COLO829 (cell line): ENCODE results near the gene CACYBP.
"Not testable (repeated sequence)": the region's sequence is repeated elsewhere in the genome, so short reads cannot be mapped to it uniquely, and the experiment has no call there.

Experiments
- DNase-seq: peaks from one replicate; pipeline ENCODE4 v3.0.0; 2012; ENCODE audit warnings: low spot score

Gene CACYBP

DNA sequence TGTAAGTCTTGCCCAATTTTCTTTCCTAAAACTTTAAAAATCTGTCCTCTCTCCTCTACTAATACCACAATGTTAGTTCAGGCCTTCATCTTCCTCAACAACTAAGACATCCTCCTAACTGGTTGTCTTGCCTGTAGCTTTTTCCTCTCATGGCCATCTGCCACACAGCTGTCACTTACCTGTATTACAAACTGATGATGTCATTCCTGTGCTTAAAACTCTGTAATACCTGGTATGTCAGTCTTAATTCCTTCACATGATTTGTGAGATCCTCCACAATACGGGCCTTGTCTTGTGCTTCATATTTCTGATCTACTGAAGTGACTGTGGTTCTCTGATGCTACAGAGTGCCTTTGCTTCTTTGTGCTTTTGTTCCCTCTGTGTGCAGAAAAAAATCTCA, 13.7 kb downstream of the CACYBP start:
- no peak for DNase-seq

DNA sequence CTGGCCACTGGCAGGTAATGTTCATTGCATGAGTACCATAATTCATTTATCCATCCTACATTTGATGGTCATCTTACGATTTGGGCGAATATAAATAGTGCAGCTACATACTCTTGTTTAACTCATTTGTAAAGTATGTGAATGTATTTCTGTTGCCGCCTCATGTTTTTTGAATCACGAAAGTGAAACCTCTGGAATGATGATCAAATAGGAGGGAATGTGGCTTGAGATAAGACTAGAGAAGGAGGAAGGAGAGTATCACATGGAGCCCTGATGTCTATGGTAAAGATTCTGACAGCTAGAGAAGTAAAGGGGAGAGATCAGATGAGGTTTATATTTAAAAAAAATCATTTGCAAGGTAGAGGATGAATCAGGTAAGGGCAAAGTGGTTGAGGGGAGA, 15.5 kb downstream of the CACYBP start:
- no peak for DNase-seq

DNA sequence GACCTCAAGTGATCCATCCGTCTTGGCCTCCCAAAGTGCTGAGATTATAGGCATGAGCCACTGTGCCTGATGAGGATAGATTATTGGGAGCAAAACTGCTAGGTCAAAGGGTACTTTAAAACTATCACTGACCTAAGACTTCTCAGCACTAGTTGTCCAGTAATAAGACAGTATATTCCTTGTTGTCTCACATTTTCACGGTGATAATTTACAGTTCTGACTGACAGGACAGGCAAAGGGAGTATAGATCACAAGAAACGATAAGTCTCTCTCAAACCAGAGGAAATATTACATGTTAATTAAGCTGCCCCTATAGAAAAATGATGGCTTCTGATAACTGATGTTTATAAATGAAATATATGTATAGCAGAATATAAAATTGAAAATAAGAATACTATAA, 19.8 kb downstream of the CACYBP start:
- no peak for DNase-seq

DNA sequence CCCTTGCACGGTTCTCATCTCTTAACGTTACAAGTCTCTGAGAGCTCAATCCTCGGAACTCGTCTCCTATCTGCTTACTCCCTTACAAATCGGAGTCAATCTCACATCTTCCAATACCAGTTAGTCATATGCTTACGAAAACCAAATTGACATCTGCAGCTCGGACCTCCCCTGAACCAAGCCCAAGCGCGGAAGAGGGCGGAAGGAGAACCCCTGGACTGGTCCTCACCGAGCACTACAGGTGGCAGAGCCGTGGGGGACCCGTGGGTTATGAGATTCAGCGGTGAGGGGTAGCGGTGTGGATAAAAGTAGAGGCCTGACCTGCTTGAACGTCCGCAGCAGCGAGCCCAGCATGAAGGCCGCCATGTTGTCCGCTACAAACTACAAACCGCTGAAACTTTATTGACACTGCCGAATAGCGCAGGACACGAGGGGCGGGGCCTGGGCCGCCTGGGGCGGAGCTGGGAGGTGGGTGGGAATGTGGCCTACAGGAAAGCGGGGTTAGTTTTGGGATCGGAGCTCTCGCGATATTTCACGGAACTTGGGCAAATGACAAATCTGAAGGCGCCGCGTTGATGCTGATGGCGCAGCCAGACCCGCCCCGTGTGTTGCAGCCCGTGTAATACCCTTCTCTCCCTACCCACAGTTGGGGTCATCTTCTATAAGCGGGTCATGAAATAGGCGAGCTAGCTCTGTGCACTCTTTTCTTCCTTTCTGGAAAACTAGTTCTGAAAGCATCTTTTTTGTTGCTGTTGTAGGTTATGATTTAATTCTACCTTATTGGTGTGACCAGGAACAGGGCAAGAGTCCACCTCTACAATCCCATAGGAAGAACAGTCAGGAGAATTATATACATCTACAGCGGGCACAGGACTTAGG, 23.5 kb downstream of the CACYBP start, which contains the start of gene MRPS14:
Gene MRPS14 (minus strand): TSS at position 383 of the 879 bp plus-strand sequence. CDS start 17 bp downstream, at position 366.
- peak; percentile 100 for DNase-seq

DNA sequence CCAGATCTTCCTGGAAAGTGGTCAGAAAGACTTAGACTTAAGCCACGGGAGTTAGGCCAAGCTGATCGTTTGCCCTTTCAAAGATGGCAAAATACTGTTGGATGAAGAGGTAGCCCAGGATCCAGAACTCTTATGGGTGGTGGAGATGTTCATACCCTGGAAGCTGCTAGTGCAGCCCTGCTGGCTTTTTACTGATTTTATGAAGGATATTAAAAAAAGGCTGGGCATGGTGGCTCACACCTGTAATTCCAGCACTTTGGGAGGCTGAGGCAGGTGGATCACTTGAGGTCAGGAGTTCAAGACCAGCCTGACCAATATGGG, 24.1 kb downstream of the CACYBP start:
- DNase-seq, result not testable (repeated sequence)

DNA sequence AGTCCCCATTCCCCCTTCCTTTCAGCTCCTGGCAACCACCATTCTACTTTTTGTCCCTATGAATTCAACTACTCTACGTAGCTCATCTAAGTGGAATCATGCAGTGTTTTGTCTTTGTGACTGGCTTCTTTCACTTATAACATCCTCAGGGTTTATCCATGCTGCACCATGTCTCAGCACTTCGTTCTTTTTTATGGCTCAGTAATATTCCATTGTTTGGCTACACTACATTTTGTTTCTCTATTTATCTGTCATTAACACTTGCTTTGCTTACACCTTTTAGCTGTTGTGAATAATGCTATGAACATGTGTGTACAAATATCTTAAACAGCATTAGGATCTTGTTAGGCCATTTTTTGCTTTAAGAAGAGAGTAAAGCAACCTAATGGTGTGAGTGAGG, 25.0 kb downstream of the CACYBP start:
- no peak for DNase-seq

DNA sequence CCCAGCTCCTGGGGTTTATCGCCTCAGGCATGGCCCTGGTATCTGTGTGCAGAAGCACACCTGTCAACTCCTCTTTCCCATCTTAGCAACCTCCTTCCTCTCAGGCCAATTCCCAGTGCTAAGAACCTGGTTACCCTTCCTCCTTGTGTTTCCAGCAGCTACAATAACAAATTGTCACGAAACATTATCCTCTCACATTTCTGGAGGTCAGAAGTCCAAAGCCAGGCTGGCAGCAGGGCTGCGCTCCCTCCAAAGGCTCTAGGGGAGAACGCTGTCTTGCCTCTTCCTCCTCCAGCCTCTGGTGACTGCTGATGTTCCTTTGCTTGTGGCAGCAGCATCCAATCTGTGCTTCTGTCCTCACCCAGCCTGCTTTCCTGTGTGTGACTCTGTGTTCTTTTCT, 34.2 kb downstream of the CACYBP start:
- no peak for DNase-seq

DNA sequence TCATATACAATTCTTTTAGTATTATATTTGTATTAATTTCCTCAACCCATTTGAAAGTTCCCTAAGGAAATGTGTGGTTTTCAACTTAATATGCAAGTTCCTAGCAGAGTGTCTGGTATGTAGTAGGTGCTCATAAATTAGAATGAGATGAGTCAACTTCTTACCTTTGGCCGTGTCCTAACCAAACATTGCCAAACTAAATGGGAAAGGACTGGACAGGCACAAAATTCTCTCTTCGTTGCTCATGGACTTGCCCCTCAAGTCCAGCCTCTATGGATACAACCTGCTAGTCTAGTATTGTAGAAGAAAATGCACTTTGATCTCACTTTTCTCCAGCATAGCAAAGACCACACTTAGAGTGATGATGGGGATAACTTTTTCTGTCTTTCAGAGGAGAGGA, 35.0 kb downstream of the CACYBP start:
- no peak for DNase-seq

DNA sequence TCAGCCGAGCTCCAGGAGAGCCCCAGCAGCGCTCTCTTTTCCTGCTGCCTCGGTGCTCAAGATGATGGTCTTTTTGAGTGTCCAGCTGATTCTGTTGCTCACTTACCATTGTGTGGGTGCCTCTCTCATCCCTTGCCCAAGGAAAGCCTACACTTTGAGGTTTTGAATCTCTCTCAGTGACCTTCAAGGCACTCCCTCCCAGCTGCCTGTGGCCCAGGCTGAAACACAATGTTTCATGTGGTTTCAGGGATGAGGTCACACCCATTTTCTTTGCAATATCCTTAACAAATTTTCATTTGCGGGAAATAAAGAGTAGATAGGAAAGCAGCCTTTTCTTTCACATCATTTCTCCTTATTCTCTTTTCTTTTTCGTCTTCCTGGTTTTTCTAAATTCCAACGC, 36.1 kb downstream of the CACYBP start:
- DNase-seq, result no peak

DNA sequence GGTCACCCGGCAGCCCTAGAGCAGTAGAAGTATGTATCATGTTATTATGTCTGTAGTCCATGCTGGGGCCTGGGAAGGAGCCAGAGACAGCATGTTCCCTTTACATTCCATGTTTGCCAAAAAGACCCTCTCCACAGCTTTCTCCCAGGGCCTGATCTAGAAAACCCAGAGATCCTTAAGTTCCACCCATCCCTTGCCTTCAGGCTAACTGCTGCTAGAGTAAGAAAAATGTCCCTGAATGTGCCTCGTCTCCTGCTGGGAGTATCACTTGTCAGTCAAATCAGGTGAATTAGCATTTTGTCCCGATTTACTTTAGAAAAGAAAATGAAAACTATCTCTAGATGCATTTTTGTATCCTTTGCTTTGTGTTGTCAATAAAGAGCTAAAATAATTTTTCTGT, 36.7 kb downstream of the CACYBP start:
- no peak for DNase-seq

DNA sequence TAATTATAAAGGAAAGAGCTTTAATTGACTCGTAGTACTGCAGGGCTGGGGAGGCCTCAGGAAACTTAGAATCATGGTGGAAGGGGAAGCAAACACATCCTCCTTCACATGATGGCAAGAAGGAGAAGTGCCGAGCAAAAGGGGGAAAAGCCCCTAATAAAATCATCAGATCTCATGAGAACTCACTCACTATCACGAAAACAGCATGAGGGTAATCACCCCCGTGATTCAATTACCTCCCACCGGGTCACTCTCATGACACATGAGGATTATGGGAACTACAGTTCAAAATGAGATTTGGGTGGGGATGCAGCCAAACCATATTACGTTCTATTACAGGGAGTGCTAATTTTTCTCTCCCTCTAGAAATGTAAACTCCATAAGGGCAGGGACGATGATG, 37.7 kb downstream of the CACYBP start:
- no peak for DNase-seq

DNA sequence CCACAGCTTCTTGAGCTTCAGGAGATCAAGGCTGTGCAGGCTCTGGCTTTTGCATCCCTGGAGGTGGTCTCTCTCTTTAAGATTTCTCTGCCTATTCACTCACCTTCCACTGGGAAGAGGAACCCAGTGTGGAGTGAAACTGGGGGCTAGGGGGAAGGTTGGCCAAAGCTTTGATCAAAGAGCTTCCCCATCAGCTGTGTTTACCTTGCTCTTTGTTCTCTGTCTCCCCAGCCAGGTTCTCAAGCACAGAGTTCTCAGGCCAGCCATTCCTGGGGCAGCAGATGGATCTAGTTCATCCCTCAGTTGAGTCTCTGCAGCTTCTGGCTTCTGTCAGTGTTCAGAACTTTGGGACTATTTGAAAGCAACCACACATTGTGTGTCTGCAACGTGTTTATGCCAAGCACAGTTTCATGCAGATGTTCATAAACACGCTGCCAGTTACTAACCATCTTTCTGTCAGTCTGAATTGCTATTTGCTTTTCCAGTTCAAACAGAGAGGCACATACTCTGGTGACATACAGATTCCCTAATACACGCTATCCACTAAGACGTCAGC, 40.7 kb downstream of the CACYBP start:
- DNase-seq, result no peak

DNA sequence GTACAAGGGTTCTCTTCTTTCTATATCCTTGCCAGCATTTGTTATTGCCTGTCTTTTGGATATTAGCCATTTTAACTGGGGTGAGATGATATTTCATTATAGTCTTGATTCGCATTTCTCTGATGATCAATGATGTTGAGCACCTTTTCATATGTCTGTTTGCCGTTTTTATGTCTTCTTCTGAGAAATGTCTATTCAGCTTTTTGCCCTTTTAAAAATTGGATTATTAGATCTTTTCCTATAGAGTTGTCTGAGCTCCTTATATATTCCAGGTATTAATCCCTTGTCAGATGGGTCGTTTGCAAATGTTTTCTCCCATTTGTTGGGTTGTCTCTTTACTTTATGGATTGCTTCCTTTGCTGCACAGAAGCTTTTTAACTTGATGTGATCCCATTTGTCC, 42.9 kb downstream of the CACYBP start:
- DNase-seq, result no peak

DNA sequence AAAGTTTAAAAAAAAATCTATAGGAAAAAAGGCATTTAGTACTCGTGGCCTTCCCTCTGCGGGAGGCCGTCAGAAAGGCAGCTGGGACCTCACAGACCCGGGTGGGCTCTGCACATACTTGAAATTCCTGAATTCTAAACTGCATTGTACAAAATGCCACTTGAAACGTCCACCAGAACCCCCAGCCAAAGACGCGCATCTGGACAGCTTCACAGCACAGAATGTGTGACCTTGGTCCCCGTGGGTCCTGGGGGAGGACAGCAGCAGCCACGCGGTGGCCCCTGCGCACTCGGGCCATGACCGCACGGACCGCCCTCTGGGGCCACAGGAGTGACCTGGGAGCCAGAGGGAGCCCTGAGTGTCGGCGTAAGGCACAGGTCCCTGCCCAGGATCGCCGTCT, 44.1 kb downstream of the CACYBP start:
- no peak for DNase-seq

DNA sequence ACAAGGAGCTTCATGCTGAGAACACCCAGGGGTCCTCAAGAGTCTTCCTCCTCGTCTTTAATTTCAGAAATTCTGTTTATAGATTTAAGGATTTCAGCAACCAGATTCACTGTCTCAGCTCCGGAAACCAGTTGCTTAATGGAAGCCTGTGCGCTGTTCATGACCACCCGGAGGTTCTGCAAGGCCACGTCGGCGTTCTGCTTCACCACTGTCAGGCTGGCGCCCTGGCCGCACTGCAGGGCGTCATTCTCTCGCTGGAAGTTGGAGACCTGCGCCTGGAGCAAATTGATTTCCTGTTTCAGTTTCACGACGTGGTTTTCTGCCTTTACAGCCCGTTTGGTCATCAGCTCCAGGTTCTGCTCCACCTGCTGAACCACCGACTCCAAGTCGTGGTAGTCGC, 44.8 kb downstream of the CACYBP start:
- not testable (repeated sequence) for DNase-seq

DNA sequence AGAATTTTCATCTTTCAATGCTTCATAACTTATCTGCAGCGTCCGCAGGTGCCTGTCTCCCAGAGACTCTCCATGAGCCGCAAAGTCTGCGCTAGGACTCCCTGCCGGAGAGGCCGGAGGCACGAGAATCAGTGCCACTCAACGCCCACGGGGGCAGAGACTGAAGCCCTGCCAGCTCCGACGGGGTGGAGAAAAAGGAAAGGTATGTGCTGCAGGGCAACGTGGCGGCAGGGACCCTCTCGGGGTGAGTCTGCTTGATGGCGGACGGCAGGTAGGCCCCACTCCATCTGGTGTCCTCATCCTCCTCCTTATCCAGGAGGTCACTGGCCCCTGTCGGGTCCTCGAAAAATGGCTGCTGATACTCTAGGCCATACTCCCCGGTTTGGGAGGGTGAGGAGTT, 45.4 kb downstream of the CACYBP start:
- no peak for DNase-seq

DNA sequence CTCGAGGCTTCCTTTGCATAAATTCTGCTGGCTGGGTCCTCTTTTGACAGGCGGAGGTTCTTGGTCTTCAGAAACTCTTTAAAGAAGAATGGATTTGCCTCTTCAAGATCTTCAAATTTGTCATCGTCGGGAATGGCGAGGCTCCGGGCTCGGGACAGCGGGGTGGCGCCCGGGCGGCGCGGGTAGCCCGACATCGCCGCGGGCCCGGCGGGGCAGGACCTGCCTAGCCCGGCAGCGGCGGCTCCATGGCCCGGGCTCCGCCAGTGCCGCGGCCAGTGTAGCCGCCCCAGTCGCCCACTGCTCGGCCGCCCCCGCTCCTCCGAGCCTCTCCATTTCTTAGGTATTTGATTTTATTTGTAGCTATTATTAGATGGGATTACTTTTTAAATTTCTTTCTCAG, 45.8 kb downstream of the CACYBP start:
- DNase-seq, result no peak

DNA sequence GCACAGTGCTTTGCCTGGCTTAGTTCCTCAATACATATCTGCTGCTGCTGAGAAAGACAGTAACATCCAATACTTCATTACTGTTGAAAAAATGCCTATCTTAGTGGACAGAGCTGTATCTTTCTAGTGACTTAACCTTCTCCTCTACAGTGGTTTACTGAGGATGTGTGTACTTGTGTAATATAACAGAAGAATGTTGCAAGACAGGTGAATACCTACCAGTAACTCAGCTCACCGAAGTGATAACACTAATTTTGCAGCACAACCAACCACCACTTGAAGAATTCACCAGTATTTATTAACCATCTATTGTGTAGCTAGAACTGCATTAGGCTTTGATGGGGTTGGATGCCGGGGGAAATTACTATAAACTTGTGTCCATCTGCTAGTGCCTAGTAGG, 51.2 kb downstream of the CACYBP start:
- DNase-seq, result no peak

DNA sequence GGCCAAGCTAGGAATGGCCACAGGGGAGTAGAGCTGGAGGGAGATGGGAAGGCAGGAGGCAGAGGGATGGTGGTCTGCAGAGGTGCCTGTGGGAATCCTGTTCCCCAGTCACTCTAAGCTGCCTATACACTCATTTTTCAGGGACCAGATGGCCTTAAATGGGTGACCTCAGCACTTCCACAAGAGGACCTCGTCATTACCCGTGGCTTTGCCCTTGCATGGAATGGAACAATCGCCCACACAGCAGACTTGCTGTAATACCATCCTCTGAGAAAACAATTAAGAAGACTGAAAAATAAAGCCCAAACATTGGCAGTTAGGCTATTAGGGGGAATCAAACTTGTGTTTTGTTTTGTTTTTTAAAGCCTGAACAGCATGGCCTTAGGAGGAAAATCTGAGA, 55.0 kb downstream of the CACYBP start:
- no peak for DNase-seq
